HepG2 (cell line): Measurements from ENCODE around the gene KRTAP5-6. TPM values are rescaled to one million over a fixed set of nuclear protein-coding genes. Genes with fewer than 3 reads are reported as not detected.

Experiments
- AKAP8 ChIP-seq: sonication (generic); formaldehyde crosslinking; IDR thresholded peaks from 2 replicates; pipeline ENCODE4 v1.5.1; 2020; ENCODE audit warnings: mild to moderate bottlenecking, missing genetic modification reagents
- GABPB1 ChIP-seq: IDR thresholded peaks from 2 replicates; pipeline ENCODE4 v1.6.1; 2016; ENCODE audit warnings: mild to moderate bottlenecking, missing genetic modification reagents, moderate library complexity, missing compliant biosample characterization
- GPBP1L1 ChIP-seq: sonication (generic); formaldehyde crosslinking; IDR thresholded peaks from 2 replicates; pipeline ENCODE4 v1.5.0; 2020; ENCODE audit warnings: mild to moderate bottlenecking, missing genetic modification reagents
- IKZF4 ChIP-seq: sonication (generic); formaldehyde crosslinking; IDR thresholded peaks from 2 replicates; pipeline ENCODE4 v1.5.1; 2020; ENCODE audit warnings: borderline replicate concordance, mild to moderate bottlenecking, low read depth, missing genetic modification reagents; ENCODE audit errors: not compliant biosample characterization
- JUND ChIP-seq: sonication (generic); formaldehyde crosslinking; IDR thresholded peaks from 2 replicates; pipeline ENCODE4 v1.8.0; 2022; ENCODE audit warnings: mild to moderate bottlenecking, missing genetic modification reagents
- KMT2A ChIP-seq: sonication (generic); formaldehyde crosslinking; IDR thresholded peaks from 2 replicates; pipeline ENCODE4 v1.4.0; 2020; ENCODE audit warnings: missing genetic modification reagents
- MED8 ChIP-seq: sonication (generic); formaldehyde crosslinking; IDR thresholded peaks from 2 replicates; pipeline ENCODE4 v1.8.1; 2023; ENCODE audit warnings: mild to moderate bottlenecking, missing genetic modification reagents; ENCODE audit not compliant: insufficient replicate concordance
- MIXL1 ChIP-seq: IDR thresholded peaks from 2 replicates; pipeline ENCODE4 v1.6.1; 2016
- MYC ChIP-seq: sonication (generic); formaldehyde crosslinking; IDR thresholded peaks from 2 replicates; pipeline ENCODE4 v1.9.0; 2021; ENCODE audit warnings: missing genetic modification reagents, borderline replicate concordance
- RBAK ChIP-seq: sonication (generic); formaldehyde crosslinking; IDR thresholded peaks from 2 replicates; pipeline ENCODE4 v1.5.1; 2020; ENCODE audit warnings: mild to moderate bottlenecking, missing genetic modification reagents
- SALL1 ChIP-seq: sonication (generic); formaldehyde crosslinking; IDR thresholded peaks from 2 replicates; pipeline ENCODE4 v1.8.0; 2022; ENCODE audit warnings: mild to moderate bottlenecking, missing genetic modification reagents
- SMYD3 ChIP-seq: sonication (generic); formaldehyde crosslinking; IDR thresholded peaks from 2 replicates; pipeline ENCODE4 v1.8.1; 2023; ENCODE audit warnings: mild to moderate bottlenecking, missing genetic modification reagents
- THRA ChIP-seq: sonication (generic); formaldehyde crosslinking; IDR thresholded peaks from 2 replicates; pipeline ENCODE4 v1.4.0; 2020; ENCODE audit warnings: missing genetic modification reagents, borderline replicate concordance
- ZBTB38 ChIP-seq: sonication (generic); formaldehyde crosslinking; IDR thresholded peaks from 2 replicates; pipeline ENCODE4 v1.5.1; 2020; ENCODE audit warnings: mild to moderate bottlenecking, missing genetic modification reagents
- ZC3H4 ChIP-seq: sonication (generic); formaldehyde crosslinking; IDR thresholded peaks from 2 replicates; pipeline ENCODE4 v1.4.0; 2020; ENCODE audit warnings: missing genetic modification reagents, borderline replicate concordance
- ZEB1 ChIP-seq: IDR thresholded peaks from 2 replicates; pipeline ENCODE4 v1.6.1; 2012; ENCODE audit warnings: mild to moderate bottlenecking, low read depth, inconsistent platforms; ENCODE audit not compliant: insufficient replicate concordance
- ZNF354B ChIP-seq: sonication (generic); formaldehyde crosslinking; IDR thresholded peaks from 2 replicates; pipeline ENCODE4 v1.8.0; 2022; ENCODE audit warnings: mild to moderate bottlenecking, missing genetic modification reagents
- ZNF446 ChIP-seq: sonication (generic); formaldehyde crosslinking; IDR thresholded peaks from 2 replicates; pipeline ENCODE4 v1.5.0; 2020; ENCODE audit warnings: mild to moderate bottlenecking, missing genetic modification reagents
- ZSCAN25 ChIP-seq: sonication (generic); formaldehyde crosslinking; IDR thresholded peaks from 2 replicates; pipeline ENCODE4 v1.8.0; 2022; ENCODE audit warnings: mild to moderate bottlenecking, missing genetic modification reagents
- polyA plus RNA-seq, 8 experiments: library from polyadenylated mRNA; depleted of rRNA in 3 of 8; stranded (reverse) in 7 of 8; unstranded in 1 of 8; fragments of >200 nt; fragmentation: Illumina TruSeq in 4 of 8; extraction: Trizol in 4 of 8; gene quantifications; 2 replicates each; pipeline versions ENCODE4 v1.2.1 to v1.2.3, GENCODE V29; 2011 to 2016; ENCODE audit warnings: low read depth in 4 of 8, missing spikeins in 1 of 8, mixed read lengths in 1 of 8; ENCODE audit not compliant: insufficient read depth in 1 of 8
- total RNA-seq, 5 experiments: library from RNA; depleted of rRNA; stranded (reverse); fragments of >200 nt; fragmentation: Illumina TruSeq; extraction: Trizol; gene quantifications; 2 replicates each; pipeline ENCODE4 v1.2.3, GENCODE V29; 2016; ENCODE audit warnings: low read depth in 1 of 5

Gene KRTAP5-6
- total and polyA plus RNA-seq, 2 of the 13 experiments (the other 11 are each of a cell fraction or from before 2014, with no cell fraction given) = not detected

GRCh38 chr11:1691878-1692707, 4.9 kb upstream of the KRTAP5-6 start (continued):
- TF ChIP-seq GPBP1L1 (CRISPR knock-in tag) (no peak), ZEB1 (no peak), SMYD3 (peak; percentile 86; the same call in 1 of the 2 replicates), ZC3H4 (0 out of 2 replicates have a peak, but pooled peaks have one; percentile 15), ZBTB38 (CRISPR knock-in tag) (0 out of 2 replicates have a peak, but pooled peaks have one; percentile 7), MED8 (CRISPR knock-in tag) (no peak), AKAP8 (CRISPR knock-in tag) (0 out of 2 replicates have a peak, but pooled peaks have one; percentile 71), JUND (CRISPR knock-in tag) (0 out of 2 replicates have a peak, but pooled peaks have one; percentile 18), ZNF354B (CRISPR knock-in tag) (peak; percentile 91; the same call in 1 of the 2 replicates), ZNF446 (CRISPR knock-in tag) (no peak; the same call in 1 of the 2 replicates), IKZF4 (CRISPR knock-in tag) (peak; percentile 17), SALL1 (CRISPR knock-in tag) (0 out of 2 replicates have a peak, but pooled peaks have one; percentile 15), KMT2A (CRISPR knock-in tag) (no peak; the same call in 1 of the 2 replicates), MIXL1 (no peak), MYC (CRISPR knock-in tag) (0 out of 2 replicates have a peak, but pooled peaks have one; percentile 50), GABPB1 (CRISPR knock-in tag) (0 out of 2 replicates have a peak, but pooled peaks have one; percentile 16), RBAK (CRISPR knock-in tag) (0 out of 2 replicates have a peak, but pooled peaks have one; percentile 22), THRA (CRISPR knock-in tag) (no peak), ZSCAN25 (peak; percentile 31; the same call in 1 of the 2 replicates)
- TF ChIP-seq, all 625 proteins: peak for 34
